Astrocyte of the spinal cord (primary cell): Measurements from ENCODE around the gene ANKRD9.

Experiments
- DNase-seq: peaks from one replicate; pipeline ENCODE4 v3.0.0; 2011; ENCODE audit warnings: low read depth, low spot score
- H3K4me3 ChIP-seq: 2 replicates; pipeline ENCODE4 v1.5.1; 2011; ENCODE audit warnings: low read depth, mild to moderate bottlenecking, low read length, moderate library complexity
- in situ Hi-C: cut with HindIII; loops from 2 replicates; pipeline ENCODE4 v1.10.0; 2017; ENCODE audit warnings: low sequenced_read_pairs
- TF ChIP-seq, protein P1 (sequence below): IDR thresholded peaks from 2 replicates; pipeline ENCODE4 v1.5.1; 2012; ENCODE audit warnings: low read depth, mild to moderate bottlenecking, low read length, inconsistent platforms

ANKRD9 gene

DNA sequence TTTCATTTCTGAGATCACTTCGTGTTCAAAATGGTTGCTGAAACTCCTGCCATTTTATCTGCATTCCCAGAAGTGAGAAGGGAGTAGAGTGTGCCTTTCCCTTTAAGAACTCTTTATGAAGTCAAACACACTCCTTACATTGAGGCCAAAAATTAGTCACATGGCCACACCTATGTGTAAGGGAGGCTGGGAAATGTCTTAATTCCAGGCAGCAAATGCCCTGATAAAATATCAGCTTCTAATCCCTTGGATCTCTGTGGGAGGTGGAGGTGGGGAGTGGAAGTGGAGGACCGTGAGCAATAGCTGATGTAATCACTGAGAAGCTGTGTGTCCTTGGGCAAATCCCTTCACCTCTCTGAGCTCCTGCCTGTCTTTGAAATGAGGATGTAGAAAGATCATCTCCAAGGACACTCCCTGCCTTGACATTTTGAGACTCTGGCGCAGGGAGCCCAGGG lies 22.7 kb upstream of the ANKRD9 start:
- TF ChIP-seq, protein P1, sequence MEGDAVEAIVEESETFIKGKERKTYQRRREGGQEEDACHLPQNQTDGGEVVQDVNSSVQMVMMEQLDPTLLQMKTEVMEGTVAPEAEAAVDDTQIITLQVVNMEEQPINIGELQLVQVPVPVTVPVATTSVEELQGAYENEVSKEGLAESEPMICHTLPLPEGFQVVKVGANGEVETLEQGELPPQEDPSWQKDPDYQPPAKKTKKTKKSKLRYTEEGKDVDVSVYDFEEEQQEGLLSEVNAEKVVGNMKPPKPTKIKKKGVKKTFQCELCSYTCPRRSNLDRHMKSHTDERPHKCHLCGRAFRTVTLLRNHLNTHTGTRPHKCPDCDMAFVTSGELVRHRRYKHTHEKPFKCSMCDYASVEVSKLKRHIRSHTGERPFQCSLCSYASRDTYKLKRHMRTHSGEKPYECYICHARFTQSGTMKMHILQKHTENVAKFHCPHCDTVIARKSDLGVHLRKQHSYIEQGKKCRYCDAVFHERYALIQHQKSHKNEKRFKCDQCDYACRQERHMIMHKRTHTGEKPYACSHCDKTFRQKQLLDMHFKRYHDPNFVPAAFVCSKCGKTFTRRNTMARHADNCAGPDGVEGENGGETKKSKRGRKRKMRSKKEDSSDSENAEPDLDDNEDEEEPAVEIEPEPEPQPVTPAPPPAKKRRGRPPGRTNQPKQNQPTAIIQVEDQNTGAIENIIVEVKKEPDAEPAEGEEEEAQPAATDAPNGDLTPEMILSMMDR, result no peak
- in situ Hi-C loops, result no loop called here
- no peak overlapping the region for H3K4me3 ChIP-seq

GRCh38 chr14:102530828-102531478 lies 21.4 kb upstream of the ANKRD9 start:
- DNase-seq, result no peak
- in situ Hi-C loops, result no loop called here
- TF ChIP-seq, protein P1, result no peak
- H3K4me3 ChIP-seq, result no peak overlapping the region

More for the DNA sequence above, 22.7 kb upstream of the ANKRD9 start:
- DNase-seq, result no peak

- H3K4me3 ChIP-seq, result no peak overlapping the region
- TF ChIP-seq, protein P1, result no peak
- in situ Hi-C loops, result no loop called here
- no peak for DNase-seq
These were observed 19.0 kb upstream of the ANKRD9 start for GRCh38 chr14:102528431-102529170.

GRCh38 chr14:102525929-102526497 lies 16.4 kb upstream of the ANKRD9 start:
- DNase-seq, result no peak
- in situ Hi-C loops, result no loop called here
- TF ChIP-seq, protein P1, result no peak
- H3K4me3 ChIP-seq, result no peak overlapping the region

- in situ Hi-C loops, result no loop called here
- TF ChIP-seq, protein P1, result no peak
- H3K4me3 ChIP-seq, result peak overlapping the region; percentile 72
- peak; percentile 69 for DNase-seq
These were observed 15.8 kb upstream of the ANKRD9 start for GRCh38 chr14:102525219-102525928.
